Activated CD4-positive, alpha-beta memory T cell treated with anti-CD3 and anti-CD28 coated beads, Interleukin-2, amount 10 ng/mL, durations not matched to agents 7 days and 5 days (primary cell): ENCODE data around the gene LBP. TPM values are rescaled to one million over a fixed set of nuclear protein-coding genes. Genes with fewer than 3 reads are reported as not detected.
"Not testable (repeated sequence)": the region's sequence is repeated elsewhere in the genome, so short reads cannot be mapped to it uniquely, and the experiment has no call there.

Experiments
- CTCF ChIA-PET: fragments of 350-600 bp; sonication (Branson Sonifier 250); formaldehyde crosslinking; loops from one replicate; lab custom pipeline; 2021; ENCODE audit warnings: antibody characterized with exemption, inconsistent platforms; lab: Charles Lee
- POLR2A ChIA-PET: fragments of 350-600 bp; sonication (Branson Sonifier 250); formaldehyde crosslinking; loops from one replicate; lab custom pipeline; 2021; ENCODE audit warnings: antibody characterized with exemption; lab: Charles Lee
- DNase-seq: peaks from one replicate; pipeline ENCODE4 v3.0.0-alpha.2; 2020
- H3K27ac Mint-ChIP-seq: one replicate; pipeline ENCODE4 v1.8.0; 2021; ENCODE audit warnings: mild to moderate bottlenecking, mixed read lengths
- H3K27me3 Mint-ChIP-seq: one replicate; pipeline ENCODE4 v1.8.0; 2021; ENCODE audit warnings: mixed read lengths
- H3K36me3 Mint-ChIP-seq: one replicate; pipeline ENCODE4 v1.8.0; 2021; ENCODE audit warnings: low read depth, mixed read lengths
- H3K4me1 Mint-ChIP-seq: one replicate; pipeline ENCODE4 v1.8.0; 2021; ENCODE audit warnings: mixed read lengths
- H3K4me3 Mint-ChIP-seq: one replicate; pipeline ENCODE4 v1.8.0; 2021; ENCODE audit warnings: mild to moderate bottlenecking, mixed read lengths
- H3K9me3 Mint-ChIP-seq: one replicate; pipeline ENCODE4 v1.8.0; 2021; ENCODE audit warnings: mixed read lengths
- total RNA-seq, 2 experiments: library from RNA; stranded (reverse); gene quantifications; one replicate each; pipeline ENCODE4 v1.2.3, GENCODE V29; 2021

Gene LBP
- total RNA-seq, 2 experiments from 2014 or later, result not detected

DNA sequence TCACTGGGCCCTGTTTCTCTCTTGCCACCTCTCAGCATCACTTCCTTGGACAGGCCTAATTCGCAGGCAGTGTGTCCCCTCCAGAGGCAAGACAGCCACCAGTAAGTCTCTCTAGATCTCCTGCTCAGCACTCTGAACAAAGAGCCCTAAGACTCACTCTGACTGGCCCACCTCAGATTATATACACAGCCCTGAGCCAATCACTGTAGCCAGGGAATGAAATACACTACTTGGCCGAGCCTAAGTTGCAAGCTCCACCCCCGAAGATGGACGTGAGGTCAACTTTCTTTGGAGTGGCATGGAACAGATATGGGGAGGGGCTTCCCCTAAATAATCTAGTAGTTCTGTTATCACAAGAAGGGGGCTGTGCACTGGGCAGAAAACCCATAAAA lies 38.2 kb upstream of the LBP start:
- Mint-ChIP-seq H3K27me3 (peaks cover 37% of the 10 kb centered on the region), H3K4me1 (peaks cover 20% of the 10 kb centered on the region), H3K4me3 (no peak overlapping the region), H3K9me3 (peaks cover 2% of the 10 kb centered on the region), H3K27ac (no peak overlapping the region), H3K36me3 (no peaks in the 10 kb centered on the region)
- CTCF ChIA-PET, result no interaction called here
- POLR2A ChIA-PET, result no interaction called here
- no peak for DNase-seq

GRCh38 chr20:38308447-38308846 lies 37.8 kb upstream of the LBP start:
- H3K4me3 Mint-ChIP-seq, result no peak overlapping the region
- peaks cover 17% of the 10 kb centered on the region for H3K4me1 Mint-ChIP-seq
- DNase-seq, result no peak
- ChIA-PET POLR2A (no interaction called here), CTCF (interaction anchor here (0.5 kb wide), 1 partner anchor 78 kb away, joined by 4 read pairs; no protein-coding TSS in a partner anchor)
- peaks cover 2% of the 10 kb centered on the region for H3K9me3 Mint-ChIP-seq
- peaks cover 33% of the 10 kb centered on the region for H3K27me3 Mint-ChIP-seq
- no peak overlapping the region for H3K27ac Mint-ChIP-seq
- H3K36me3 Mint-ChIP-seq, result no peaks in the 10 kb centered on the region

- no peak for DNase-seq
- ChIA-PET CTCF (no interaction called here), POLR2A (no interaction called here)
- peaks cover 2% of the 10 kb centered on the region for H3K4me1 Mint-ChIP-seq
- no peaks in the 10 kb centered on the region for H3K36me3 Mint-ChIP-seq
- H3K27ac Mint-ChIP-seq, result no peak overlapping the region
- peaks cover 3% of the 10 kb centered on the region for H3K9me3 Mint-ChIP-seq
- H3K27me3 Mint-ChIP-seq, result peaks cover 19% of the 10 kb centered on the region
- no peak overlapping the region for H3K4me3 Mint-ChIP-seq
Measured at GRCh38 chr20:38311091-38311490, 35.2 kb upstream of the LBP start.

- POLR2A ChIA-PET, result no interaction called here
- Mint-ChIP-seq H3K4me1 (peaks cover 2% of the 10 kb centered on the region), H3K36me3 (no peaks in the 10 kb centered on the region), H3K27me3 (peaks cover 15% of the 10 kb centered on the region), H3K27ac (no peak overlapping the region), H3K9me3 (peaks cover 5% of the 10 kb centered on the region), H3K4me3 (no peak overlapping the region)
- CTCF ChIA-PET, result no interaction called here
- DNase-seq, result no peak
Measured at GRCh38 chr20:38311491-38311890, 34.8 kb upstream of the LBP start.

GRCh38 chr20:38313676-38314075 lies 32.6 kb upstream of the LBP start:
- Mint-ChIP-seq H3K4me1 (no peaks in the 10 kb centered on the region), H3K36me3 (no peaks in the 10 kb centered on the region), H3K9me3 (peaks cover 5% of the 10 kb centered on the region), H3K4me3 (no peak overlapping the region), H3K27ac (no peak overlapping the region), H3K27me3 (peaks cover 21% of the 10 kb centered on the region)
- POLR2A ChIA-PET, result no interaction called here
- DNase-seq, result no peak
- CTCF ChIA-PET, result no interaction called here

GRCh38 chr20:38314350-38314749 lies 31.9 kb upstream of the LBP start:
- H3K9me3 Mint-ChIP-seq, POLR2A ChIA-PET, H3K36me3 Mint-ChIP-seq, H3K27ac Mint-ChIP-seq, CTCF ChIA-PET, H3K4me1 Mint-ChIP-seq, H3K4me3 Mint-ChIP-seq, DNase-seq: not testable (repeated sequence)
- peaks cover 21% of the 10 kb centered on the region for H3K27me3 Mint-ChIP-seq

- Mint-ChIP-seq H3K9me3 (peaks cover 5% of the 10 kb centered on the region), H3K4me1 (no peaks in the 10 kb centered on the region), H3K36me3 (no peaks in the 10 kb centered on the region), H3K4me3 (no peak overlapping the region), H3K27ac (no peak overlapping the region), H3K27me3 (peaks cover 24% of the 10 kb centered on the region)
- CTCF ChIA-PET, result no interaction called here
- DNase-seq, result no peak
- POLR2A ChIA-PET, result no interaction called here
Measured at GRCh38 chr20:38315290-38315966, 30.9 kb upstream of the LBP start.

DNA sequence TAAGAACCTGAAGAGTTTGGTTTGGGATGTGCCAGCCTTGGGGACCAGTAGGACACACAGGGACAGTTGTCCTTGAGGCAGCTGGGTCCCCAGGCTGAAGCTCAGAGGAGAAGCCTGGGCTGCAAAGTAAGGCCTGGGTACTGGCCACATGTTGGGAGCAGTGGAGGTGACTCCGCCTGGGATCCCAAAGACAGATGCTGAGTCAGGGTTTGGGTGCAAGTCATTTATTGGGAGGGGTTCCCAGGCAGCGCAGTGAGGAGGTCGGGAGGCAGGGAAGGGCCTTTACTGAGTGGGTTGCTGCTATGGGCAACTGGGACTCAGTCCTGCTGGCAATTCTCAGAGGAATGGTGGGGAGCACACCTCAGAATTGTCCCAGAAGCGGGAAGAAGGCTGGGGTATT lies 29.9 kb upstream of the LBP start:
- peaks cover 5% of the 10 kb centered on the region for H3K9me3 Mint-ChIP-seq

DNA sequence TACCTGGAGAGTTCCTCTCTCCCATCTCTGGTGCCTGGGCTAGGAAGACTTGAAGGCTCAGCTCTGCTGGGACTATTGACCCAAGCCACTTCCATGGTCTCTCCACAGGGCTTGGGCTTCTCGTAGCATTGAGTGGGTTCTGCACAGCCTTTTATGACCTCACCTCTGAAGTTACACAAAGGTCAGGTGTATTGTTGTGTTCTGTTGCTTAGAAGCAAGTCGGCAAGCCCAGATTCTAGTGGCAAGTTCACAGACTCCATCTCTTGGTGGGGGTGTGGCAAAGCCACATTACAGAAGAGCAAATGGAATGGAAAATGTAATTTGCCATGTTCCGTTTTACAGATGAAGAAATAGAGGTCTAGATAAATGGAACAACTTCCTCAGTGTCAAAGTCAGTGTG lies 28.9 kb upstream of the LBP start:
- Mint-ChIP-seq H3K4me1 (no peaks in the 10 kb centered on the region), H3K9me3 (peaks cover 4% of the 10 kb centered on the region), H3K36me3 (no peaks in the 10 kb centered on the region), H3K27me3 (peaks cover 21% of the 10 kb centered on the region), H3K4me3 (no peak overlapping the region), H3K27ac (no peak overlapping the region)
- DNase-seq, result no peak
- CTCF ChIA-PET, result no interaction called here
- POLR2A ChIA-PET, result no interaction called here

More for the DNA sequence above, 29.9 kb upstream of the LBP start:
- H3K27me3 Mint-ChIP-seq, result peaks cover 20% of the 10 kb centered on the region
- ChIA-PET CTCF (no interaction called here), POLR2A (no interaction called here)
- H3K4me1 Mint-ChIP-seq, result no peaks in the 10 kb centered on the region
- H3K36me3 Mint-ChIP-seq, result no peaks in the 10 kb centered on the region
- H3K4me3 Mint-ChIP-seq, result no peak overlapping the region
- H3K27ac Mint-ChIP-seq, result no peak overlapping the region
- DNase-seq, result no peak

- ChIA-PET POLR2A (no interaction called here), CTCF (no interaction called here)
- Mint-ChIP-seq H3K9me3 (peaks cover 3% of the 10 kb centered on the region), H3K27ac (no peak overlapping the region), H3K4me1 (no peaks in the 10 kb centered on the region), H3K36me3 (no peaks in the 10 kb centered on the region), H3K4me3 (no peak overlapping the region), H3K27me3 (peaks cover 26% of the 10 kb centered on the region)
- DNase-seq, result no peak
Measured at GRCh38 chr20:38320221-38320620, 26.1 kb upstream of the LBP start.

DNA sequence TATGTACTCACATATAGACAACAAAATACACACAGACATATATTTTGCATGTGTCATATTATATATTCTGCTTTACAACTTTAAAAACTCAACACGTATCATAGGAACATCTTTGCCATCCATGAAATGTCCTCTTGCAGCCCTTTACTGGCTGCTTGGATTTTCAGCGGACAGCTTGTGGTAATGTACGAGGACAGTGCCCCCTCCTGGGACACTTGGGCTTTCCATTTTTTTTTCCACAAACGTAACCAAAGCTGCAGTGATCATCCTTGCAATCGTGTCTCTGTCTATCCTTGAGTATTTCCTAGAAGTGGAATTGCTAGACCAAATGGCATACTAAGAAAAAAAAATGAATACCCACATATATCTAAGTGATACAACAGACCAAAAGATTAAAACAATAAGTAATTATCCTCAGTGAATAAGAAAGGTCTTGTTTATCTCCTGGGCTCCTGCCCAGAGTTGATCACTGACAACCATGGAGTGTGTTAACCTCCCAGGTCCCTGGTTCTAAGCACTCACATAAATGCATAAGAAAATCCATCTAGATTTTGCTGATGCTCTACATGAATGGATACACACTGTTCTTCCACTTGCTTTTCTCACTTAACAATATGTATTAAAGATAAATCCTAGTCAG lies 24.2 kb upstream of the LBP start:
- POLR2A ChIA-PET, result no interaction called here
- no peak for DNase-seq
- Mint-ChIP-seq H3K27ac (no peak overlapping the region), H3K9me3 (no peaks in the 10 kb centered on the region), H3K4me3 (no peak overlapping the region), H3K36me3 (no peaks in the 10 kb centered on the region), H3K4me1 (no peaks in the 10 kb centered on the region), H3K27me3 (peaks cover 28% of the 10 kb centered on the region)
- CTCF ChIA-PET, result no interaction called here

DNA sequence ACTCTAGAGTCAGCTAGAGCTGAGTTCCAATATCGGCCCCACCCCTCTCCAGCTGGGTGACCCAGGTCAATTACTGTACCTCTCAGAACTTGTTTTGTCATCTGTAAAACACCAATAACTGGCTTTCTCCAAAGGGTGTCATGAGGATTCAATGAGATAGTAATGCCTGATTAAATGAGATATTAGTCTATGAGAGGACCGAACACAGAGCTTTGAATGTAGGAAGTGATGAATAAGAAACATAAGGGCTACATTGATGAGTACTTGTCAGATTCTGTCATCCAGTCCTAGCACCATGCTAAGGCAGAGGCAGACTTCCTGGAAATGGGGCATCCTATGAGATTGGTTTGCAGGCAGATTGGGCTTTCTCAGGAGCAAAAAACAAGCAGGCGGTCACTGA lies 22.1 kb upstream of the LBP start:
- peaks cover 25% of the 10 kb centered on the region for H3K27me3 Mint-ChIP-seq
- H3K4me3 Mint-ChIP-seq, result no peak overlapping the region
- no peaks in the 10 kb centered on the region for H3K36me3 Mint-ChIP-seq
- no peak for DNase-seq
- H3K27ac Mint-ChIP-seq, result no peak overlapping the region
- H3K4me1 Mint-ChIP-seq, result no peaks in the 10 kb centered on the region
- POLR2A ChIA-PET, result no interaction called here
- H3K9me3 Mint-ChIP-seq, result no peaks in the 10 kb centered on the region
- CTCF ChIA-PET, result no interaction called here

GRCh38 chr20:38325167-38325566 lies 21.1 kb upstream of the LBP start:
- DNase-seq, result no peak
- CTCF ChIA-PET, result no interaction called here
- H3K4me3 Mint-ChIP-seq, result no peak overlapping the region
- H3K27ac Mint-ChIP-seq, result no peak overlapping the region
- H3K27me3 Mint-ChIP-seq, result peaks cover 23% of the 10 kb centered on the region
- H3K36me3 Mint-ChIP-seq, result no peaks in the 10 kb centered on the region
- H3K4me1 Mint-ChIP-seq, result no peaks in the 10 kb centered on the region
- no peaks in the 10 kb centered on the region for H3K9me3 Mint-ChIP-seq
- POLR2A ChIA-PET, result no interaction called here

- no peaks in the 10 kb centered on the region for H3K36me3 Mint-ChIP-seq
- POLR2A ChIA-PET, result no interaction called here
- H3K4me3 Mint-ChIP-seq, result no peak overlapping the region
- H3K9me3 Mint-ChIP-seq, result no peaks in the 10 kb centered on the region
- no peaks in the 10 kb centered on the region for H3K4me1 Mint-ChIP-seq
- no peak for DNase-seq
- H3K27ac Mint-ChIP-seq, result no peak overlapping the region
- peaks cover 22% of the 10 kb centered on the region for H3K27me3 Mint-ChIP-seq
- CTCF ChIA-PET, result no interaction called here
Measured at GRCh38 chr20:38325905-38326304, 20.4 kb upstream of the LBP start.
